SK-N-SH treated with all-trans-retinoic acid at 6 μM for 48 hours (cell line): ENCODE data around the gene DDI2.
"Not testable (repeated sequence)": the region's sequence is repeated elsewhere in the genome, so short reads cannot be mapped to it uniquely, and the experiment has no call there.

ENCODE experiments used
- ATAC-seq: fragments of 200-7000 bp; cut with Tn5 transposase; 3 replicates; pipeline ENCODE4 v1.9.1; 2020; ENCODE audit warnings: mild to moderate bottlenecking, moderate library complexity
- ARNTL ChIP-seq: fragments of 450-650 bp; formaldehyde crosslinking; IDR thresholded peaks from 2 replicates; pipeline ENCODE4 v1.5.0; 2020; ENCODE audit warnings: low read depth, mild to moderate bottlenecking, moderate library complexity, borderline replicate concordance
- CSDC2 ChIP-seq: fragments of 250-450 bp; sonication (Bioruptor Pico); IDR thresholded peaks from 2 replicates; pipeline ENCODE4 v1.5.0; 2020; ENCODE audit warnings: mild to moderate bottlenecking, moderate library complexity
- ESRRG ChIP-seq: fragments of 250-450 bp; sonication (Bioruptor Pico); IDR thresholded peaks from 2 replicates; pipeline ENCODE4 v1.6.1; 2021; ENCODE audit warnings: mild to moderate bottlenecking
- GLIS3 ChIP-seq: fragments of 250-450 bp; sonication (Bioruptor Pico); IDR thresholded peaks from 2 replicates; pipeline ENCODE4 v1.5.0; 2020; ENCODE audit warnings: mild to moderate bottlenecking, moderate library complexity
- ISL1 ChIP-seq: fragments of 250-450 bp; sonication (Bioruptor Pico); IDR thresholded peaks from 2 replicates; pipeline ENCODE4 v2.1.2; 2022; ENCODE audit warnings: mild to moderate bottlenecking, moderate library complexity
- OSR1 ChIP-seq: fragments of 250-450 bp; sonication (Bioruptor Pico); IDR thresholded peaks from 2 replicates; pipeline ENCODE4 v1.8.0; 2022; ENCODE audit warnings: moderate library complexity, mild to moderate bottlenecking, inconsistent platforms
- PPARA ChIP-seq: fragments of 250-450 bp; sonication (Bioruptor Pico); IDR thresholded peaks from 2 replicates; pipeline ENCODE4 v1.5.0; 2020; ENCODE audit warnings: mild to moderate bottlenecking, borderline replicate concordance
- RARB ChIP-seq: fragments of 250-450 bp; sonication (Bioruptor Pico); IDR thresholded peaks from 2 replicates; pipeline ENCODE4 v1.8.0; 2021; ENCODE audit warnings: mild to moderate bottlenecking, moderate library complexity
- SNAI2 ChIP-seq: fragments of 250-450 bp; sonication (Bioruptor Pico); IDR thresholded peaks from 2 replicates; pipeline ENCODE4 v1.5.0; 2020; ENCODE audit warnings: mild to moderate bottlenecking, moderate library complexity
- TCF4 ChIP-seq: fragments of 250-450 bp; sonication (Bioruptor Pico); IDR thresholded peaks from 2 replicates; pipeline ENCODE4 v1.8.0; 2021; ENCODE audit warnings: mild to moderate bottlenecking, moderate library complexity, borderline replicate concordance
- TOX ChIP-seq: fragments of 250-450 bp; sonication (Bioruptor Pico); IDR thresholded peaks from 2 replicates; pipeline ENCODE4 v1.8.0; 2021; ENCODE audit warnings: mild to moderate bottlenecking, moderate library complexity, borderline replicate concordance
- ZC3H10 ChIP-seq: fragments of 250-450 bp; sonication (Bioruptor Pico); IDR thresholded peaks from 2 replicates; pipeline ENCODE4 v1.5.1; 2021; ENCODE audit warnings: mild to moderate bottlenecking, moderate library complexity
- ZFP3 ChIP-seq: fragments of 250-450 bp; sonication (Bioruptor Pico); IDR thresholded peaks from 2 replicates; pipeline ENCODE4 v1.5.0; 2020; ENCODE audit warnings: mild to moderate bottlenecking, moderate library complexity
- ZFP30 ChIP-seq: fragments of 450-650 bp; formaldehyde crosslinking; IDR thresholded peaks from 2 replicates; pipeline ENCODE4 v1.5.0; 2022; ENCODE audit warnings: mild to moderate bottlenecking, moderate library complexity
- ZNF565 ChIP-seq: fragments of 450-650 bp; formaldehyde crosslinking; conservative IDR thresholded peaks from 2 replicates; pipeline ENCODE4 v1.5.0; 2020; ENCODE audit warnings: low read depth, mild to moderate bottlenecking, moderate library complexity
- ZNF70 ChIP-seq: fragments of 450-650 bp; formaldehyde crosslinking; IDR thresholded peaks from 2 replicates; pipeline ENCODE4 v1.5.0; 2020; ENCODE audit warnings: mild to moderate bottlenecking, moderate library complexity
- ZNF8 ChIP-seq: fragments of 450-650 bp; formaldehyde crosslinking; IDR thresholded peaks from 2 replicates; pipeline ENCODE4 v1.5.0; 2020; ENCODE audit warnings: mild to moderate bottlenecking, moderate library complexity
- TF ChIP-seq, protein P1 (sequence below): fragments of 250-450 bp; sonication (Bioruptor Pico); IDR thresholded peaks from 2 replicates; pipeline ENCODE4 v1.8.0; 2021; ENCODE audit warnings: low read depth, mild to moderate bottlenecking, moderate library complexity, borderline replicate concordance
- TF ChIP-seq, protein P2 (sequence below): fragments of 250-450 bp; sonication (Bioruptor Pico); IDR thresholded peaks from 2 replicates; pipeline ENCODE4 v1.8.0; 2020; ENCODE audit warnings: mild to moderate bottlenecking, moderate library complexity, borderline replicate concordance
- TF ChIP-seq, protein P3 (sequence below): fragments of 250-450 bp; sonication (Bioruptor Pico); IDR thresholded peaks from 2 replicates; pipeline ENCODE4 v1.5.1; 2021; ENCODE audit warnings: mild to moderate bottlenecking, moderate library complexity
- TF ChIP-seq, protein P4 (sequence below): fragments of 250-450 bp; sonication (Bioruptor Pico); IDR thresholded peaks from 2 replicates; pipeline ENCODE4 v1.5.1; 2020; ENCODE audit warnings: low read depth, mild to moderate bottlenecking, moderate library complexity
- TF ChIP-seq, protein P5 (sequence below): fragments of 250-450 bp; sonication (Bioruptor Pico); IDR thresholded peaks from 2 replicates; pipeline ENCODE4 v1.5.0; 2020; ENCODE audit warnings: mild to moderate bottlenecking, moderate library complexity

DDI2 gene

DNA sequence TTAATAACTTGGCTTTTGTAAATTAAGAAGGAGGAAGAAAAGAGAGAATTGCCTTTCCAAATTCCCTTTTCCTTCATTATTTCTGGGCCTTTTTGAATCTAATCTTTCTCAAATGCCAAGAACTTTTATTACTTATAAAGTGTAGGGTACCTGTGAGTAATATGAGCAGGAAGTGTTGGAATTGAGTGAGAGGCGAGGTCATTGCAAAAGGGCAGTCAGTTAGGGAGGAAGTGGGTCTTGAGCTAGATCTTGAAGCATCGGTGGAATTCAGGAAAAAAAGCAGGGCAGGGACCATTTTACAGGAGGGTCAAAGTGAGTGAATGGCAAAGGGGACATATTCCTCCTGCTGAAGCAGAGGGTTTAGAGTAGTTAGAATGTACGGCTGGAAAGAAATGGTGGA lies 23.4 kb downstream of the DDI2 start:
- no peak for TF ChIP-seq ZFP3 (CRISPR knock-in tag)
- TF ChIP-seq, protein P1, sequence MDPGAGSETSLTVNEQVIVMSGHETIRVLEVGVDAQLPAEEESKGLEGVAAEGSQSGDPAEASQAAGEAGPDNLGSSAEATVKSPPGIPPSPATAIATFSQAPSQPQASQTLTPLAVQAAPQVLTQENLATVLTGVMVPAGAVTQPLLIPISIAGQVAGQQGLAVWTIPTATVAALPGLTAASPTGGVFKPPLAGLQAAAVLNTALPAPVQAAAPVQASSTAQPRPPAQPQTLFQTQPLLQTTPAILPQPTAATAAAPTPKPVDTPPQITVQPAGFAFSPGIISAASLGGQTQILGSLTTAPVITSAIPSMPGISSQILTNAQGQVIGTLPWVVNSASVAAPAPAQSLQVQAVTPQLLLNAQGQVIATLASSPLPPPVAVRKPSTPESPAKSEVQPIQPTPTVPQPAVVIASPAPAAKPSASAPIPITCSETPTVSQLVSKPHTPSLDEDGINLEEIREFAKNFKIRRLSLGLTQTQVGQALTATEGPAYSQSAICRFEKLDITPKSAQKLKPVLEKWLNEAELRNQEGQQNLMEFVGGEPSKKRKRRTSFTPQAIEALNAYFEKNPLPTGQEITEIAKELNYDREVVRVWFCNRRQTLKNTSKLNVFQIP (CRISPR knock-in tag), result no peak

DNA sequence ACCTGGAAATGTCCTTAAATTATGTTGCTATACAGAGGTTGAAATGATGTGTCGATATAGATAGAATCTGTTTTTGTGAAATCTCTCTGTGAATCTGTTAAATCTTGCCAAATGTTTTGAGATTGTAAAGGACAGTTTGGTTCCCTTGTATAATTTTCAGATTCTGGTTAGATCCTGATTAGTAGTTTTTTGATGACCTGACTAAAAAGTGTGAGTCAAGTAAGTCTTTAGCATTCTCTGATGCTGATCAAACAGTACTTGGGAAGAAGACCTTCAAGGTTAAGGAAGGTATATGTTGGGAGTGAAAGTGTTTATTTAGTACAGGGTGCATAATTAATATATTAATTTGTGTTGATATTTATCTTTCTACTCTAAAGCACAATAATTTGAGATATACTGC lies 32.7 kb downstream of the DDI2 start:
- TF ChIP-seq PPARA (CRISPR knock-in tag) (no peak), ISL1 (CRISPR knock-in tag) (no peak), ZNF70 (CRISPR knock-in tag) (no peak), ARNTL (CRISPR knock-in tag) (no peak), ZFP3 (CRISPR knock-in tag) (no peak), OSR1 (no peak), TCF4 (CRISPR knock-in tag) (no peak), SNAI2 (CRISPR knock-in tag) (no peak), CSDC2 (CRISPR knock-in tag) (no peak), ZNF8 (CRISPR knock-in tag) (no peak), ZC3H10 (no peak; the same call in 1 of the 2 replicates), ZFP30 (CRISPR knock-in tag) (no peak)
- TF ChIP-seq, protein P2, sequence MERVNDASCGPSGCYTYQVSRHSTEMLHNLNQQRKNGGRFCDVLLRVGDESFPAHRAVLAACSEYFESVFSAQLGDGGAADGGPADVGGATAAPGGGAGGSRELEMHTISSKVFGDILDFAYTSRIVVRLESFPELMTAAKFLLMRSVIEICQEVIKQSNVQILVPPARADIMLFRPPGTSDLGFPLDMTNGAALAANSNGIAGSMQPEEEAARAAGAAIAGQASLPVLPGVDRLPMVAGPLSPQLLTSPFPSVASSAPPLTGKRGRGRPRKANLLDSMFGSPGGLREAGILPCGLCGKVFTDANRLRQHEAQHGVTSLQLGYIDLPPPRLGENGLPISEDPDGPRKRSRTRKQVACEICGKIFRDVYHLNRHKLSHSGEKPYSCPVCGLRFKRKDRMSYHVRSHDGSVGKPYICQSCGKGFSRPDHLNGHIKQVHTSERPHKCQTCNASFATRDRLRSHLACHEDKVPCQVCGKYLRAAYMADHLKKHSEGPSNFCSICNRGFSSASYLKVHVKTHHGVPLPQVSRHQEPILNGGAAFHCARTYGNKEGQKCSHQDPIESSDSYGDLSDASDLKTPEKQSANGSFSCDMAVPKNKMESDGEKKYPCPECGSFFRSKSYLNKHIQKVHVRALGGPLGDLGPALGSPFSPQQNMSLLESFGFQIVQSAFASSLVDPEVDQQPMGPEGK (CRISPR knock-in tag), result no peak
- TF ChIP-seq, protein P3, sequence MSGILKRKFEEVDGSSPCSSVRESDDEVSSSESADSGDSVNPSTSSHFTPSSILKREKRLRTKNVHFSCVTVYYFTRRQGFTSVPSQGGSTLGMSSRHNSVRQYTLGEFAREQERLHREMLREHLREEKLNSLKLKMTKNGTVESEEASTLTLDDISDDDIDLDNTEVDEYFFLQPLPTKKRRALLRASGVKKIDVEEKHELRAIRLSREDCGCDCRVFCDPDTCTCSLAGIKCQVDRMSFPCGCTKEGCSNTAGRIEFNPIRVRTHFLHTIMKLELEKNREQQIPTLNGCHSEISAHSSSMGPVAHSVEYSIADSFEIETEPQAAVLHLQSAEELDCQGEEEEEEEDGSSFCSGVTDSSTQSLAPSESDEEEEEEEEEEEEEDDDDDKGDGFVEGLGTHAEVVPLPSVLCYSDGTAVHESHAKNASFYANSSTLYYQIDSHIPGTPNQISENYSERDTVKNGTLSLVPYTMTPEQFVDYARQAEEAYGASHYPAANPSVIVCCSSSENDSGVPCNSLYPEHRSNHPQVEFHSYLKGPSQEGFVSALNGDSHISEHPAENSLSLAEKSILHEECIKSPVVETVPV (CRISPR knock-in tag), result no peak
- TF ChIP-seq, protein P4, sequence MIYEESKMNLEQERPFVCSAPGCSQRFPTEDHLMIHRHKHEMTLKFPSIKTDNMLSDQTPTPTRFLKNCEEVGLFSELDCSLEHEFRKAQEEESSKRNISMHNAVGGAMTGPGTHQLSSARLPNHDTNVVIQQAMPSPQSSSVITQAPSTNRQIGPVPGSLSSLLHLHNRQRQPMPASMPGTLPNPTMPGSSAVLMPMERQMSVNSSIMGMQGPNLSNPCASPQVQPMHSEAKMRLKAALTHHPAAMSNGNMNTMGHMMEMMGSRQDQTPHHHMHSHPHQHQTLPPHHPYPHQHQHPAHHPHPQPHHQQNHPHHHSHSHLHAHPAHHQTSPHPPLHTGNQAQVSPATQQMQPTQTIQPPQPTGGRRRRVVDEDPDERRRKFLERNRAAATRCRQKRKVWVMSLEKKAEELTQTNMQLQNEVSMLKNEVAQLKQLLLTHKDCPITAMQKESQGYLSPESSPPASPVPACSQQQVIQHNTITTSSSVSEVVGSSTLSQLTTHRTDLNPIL (CRISPR knock-in tag), result no peak
- TF ChIP-seq, protein P5, sequence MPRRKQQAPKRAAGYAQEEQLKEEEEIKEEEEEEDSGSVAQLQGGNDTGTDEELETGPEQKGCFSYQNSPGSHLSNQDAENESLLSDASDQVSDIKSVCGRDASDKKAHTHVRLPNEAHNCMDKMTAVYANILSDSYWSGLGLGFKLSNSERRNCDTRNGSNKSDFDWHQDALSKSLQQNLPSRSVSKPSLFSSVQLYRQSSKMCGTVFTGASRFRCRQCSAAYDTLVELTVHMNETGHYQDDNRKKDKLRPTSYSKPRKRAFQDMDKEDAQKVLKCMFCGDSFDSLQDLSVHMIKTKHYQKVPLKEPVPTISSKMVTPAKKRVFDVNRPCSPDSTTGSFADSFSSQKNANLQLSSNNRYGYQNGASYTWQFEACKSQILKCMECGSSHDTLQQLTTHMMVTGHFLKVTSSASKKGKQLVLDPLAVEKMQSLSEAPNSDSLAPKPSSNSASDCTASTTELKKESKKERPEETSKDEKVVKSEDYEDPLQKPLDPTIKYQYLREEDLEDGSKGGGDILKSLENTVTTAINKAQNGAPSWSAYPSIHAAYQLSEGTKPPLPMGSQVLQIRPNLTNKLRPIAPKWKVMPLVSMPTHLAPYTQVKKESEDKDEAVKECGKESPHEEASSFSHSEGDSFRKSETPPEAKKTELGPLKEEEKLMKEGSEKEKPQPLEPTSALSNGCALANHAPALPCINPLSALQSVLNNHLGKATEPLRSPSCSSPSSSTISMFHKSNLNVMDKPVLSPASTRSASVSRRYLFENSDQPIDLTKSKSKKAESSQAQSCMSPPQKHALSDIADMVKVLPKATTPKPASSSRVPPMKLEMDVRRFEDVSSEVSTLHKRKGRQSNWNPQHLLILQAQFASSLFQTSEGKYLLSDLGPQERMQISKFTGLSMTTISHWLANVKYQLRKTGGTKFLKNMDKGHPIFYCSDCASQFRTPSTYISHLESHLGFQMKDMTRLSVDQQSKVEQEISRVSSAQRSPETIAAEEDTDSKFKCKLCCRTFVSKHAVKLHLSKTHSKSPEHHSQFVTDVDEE (CRISPR knock-in tag), result no peak
- TF ChIP-seq, all 23 proteins: peak for 0
- ATAC-seq, result no peak

More for the DNA sequence above, 23.4 kb downstream of the DDI2 start:
- no peak for ATAC-seq

DNA sequence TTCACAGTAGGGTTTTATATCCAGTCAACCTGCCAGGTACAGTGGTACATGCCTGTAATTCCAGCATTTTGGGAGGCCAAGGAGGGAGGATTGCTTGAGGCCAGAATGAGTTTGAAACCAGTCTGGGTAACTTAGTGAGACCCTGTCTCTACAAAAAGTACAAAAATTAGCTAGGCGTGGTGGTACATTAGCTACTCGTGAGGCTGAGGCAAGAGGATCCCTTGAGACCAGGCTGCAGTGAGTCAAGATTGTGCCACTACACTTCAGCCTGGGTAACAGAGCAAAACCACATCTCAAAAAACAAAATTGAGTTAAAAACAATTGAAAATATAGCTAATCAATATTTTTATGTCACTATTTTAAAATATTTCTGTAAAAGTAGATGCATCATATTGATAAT lies 33.2 kb downstream of the DDI2 start:
- TF ChIP-seq ESRRG (no peak), GLIS3 (no peak), TCF4 (CRISPR knock-in tag) (no peak), ISL1 (CRISPR knock-in tag) (no peak), ARNTL (CRISPR knock-in tag) (no peak), SNAI2 (CRISPR knock-in tag) (no peak), ZNF8 (CRISPR knock-in tag) (no peak), ZNF70 (CRISPR knock-in tag) (no peak), ZNF565 (CRISPR knock-in tag) (no peak), CSDC2 (CRISPR knock-in tag) (no peak), TOX (CRISPR knock-in tag) (no peak), RARB (CRISPR knock-in tag) (no peak), ZC3H10 (no peak), OSR1 (no peak)
- TF ChIP-seq, protein P3 (CRISPR knock-in tag), result no peak
- TF ChIP-seq, protein P1 (CRISPR knock-in tag), result no peak
- ATAC-seq, result no peak

DNA sequence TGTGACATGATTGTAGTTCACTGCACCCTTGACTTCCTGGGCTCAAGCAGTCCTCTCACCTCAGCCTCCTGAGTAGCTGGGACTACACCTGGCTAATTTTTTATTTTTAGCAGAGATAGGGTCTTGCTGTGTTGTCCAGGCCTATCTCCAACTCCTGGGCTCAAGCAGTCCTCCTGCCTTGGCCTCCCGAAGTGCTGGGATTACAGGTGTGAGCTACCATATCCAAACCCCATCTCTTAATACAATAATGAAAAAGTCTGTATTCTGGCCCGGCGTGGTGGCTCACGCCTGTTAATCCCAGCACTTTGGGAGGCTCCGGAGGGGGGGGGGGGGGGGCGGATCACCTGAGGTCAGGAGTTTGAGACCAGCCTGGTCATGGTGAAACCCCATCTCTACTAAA lies 34.9 kb downstream of the DDI2 start:
- not testable (repeated sequence) for ATAC-seq
